NB4 (cell line): ENCODE measurements around the gene SEZ6L2.

ENCODE experiments used
- POLR2A ChIP-seq: IDR thresholded peaks from 2 replicates; pipeline ENCODE4 v1.6.1; 2011; ENCODE audit warnings: mild to moderate bottlenecking; ENCODE audit not compliant: insufficient read length; ENCODE audit errors: extremely low read depth
- TF ChIP-seq, protein P1 (sequence below): IDR thresholded peaks from one replicate; pipeline ENCODE4 v1.5.1; 2012; ENCODE audit warnings: low read depth, low read length

DNA sequence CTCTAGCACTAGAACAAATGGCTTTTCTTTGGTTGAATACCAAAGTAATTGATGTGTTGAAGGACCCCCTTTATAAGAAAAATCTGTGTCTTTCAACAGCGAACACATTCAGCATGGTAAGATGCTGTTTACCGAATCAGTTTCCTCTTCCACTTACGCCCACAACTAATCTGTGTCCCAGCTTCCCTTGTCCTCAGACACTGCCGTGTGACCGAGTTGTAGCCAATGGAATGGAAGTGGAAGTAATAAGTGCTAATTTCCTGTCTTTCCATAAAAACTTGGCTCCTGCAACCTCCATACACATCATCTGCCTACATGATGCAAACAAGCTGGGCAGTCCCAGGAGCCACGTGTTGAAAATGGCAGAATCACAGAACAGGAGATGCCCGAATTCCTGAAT, 46.7 kb downstream of the SEZ6L2 start:
- no peak for TF ChIP-seq POLR2A
- TF ChIP-seq, protein P1, sequence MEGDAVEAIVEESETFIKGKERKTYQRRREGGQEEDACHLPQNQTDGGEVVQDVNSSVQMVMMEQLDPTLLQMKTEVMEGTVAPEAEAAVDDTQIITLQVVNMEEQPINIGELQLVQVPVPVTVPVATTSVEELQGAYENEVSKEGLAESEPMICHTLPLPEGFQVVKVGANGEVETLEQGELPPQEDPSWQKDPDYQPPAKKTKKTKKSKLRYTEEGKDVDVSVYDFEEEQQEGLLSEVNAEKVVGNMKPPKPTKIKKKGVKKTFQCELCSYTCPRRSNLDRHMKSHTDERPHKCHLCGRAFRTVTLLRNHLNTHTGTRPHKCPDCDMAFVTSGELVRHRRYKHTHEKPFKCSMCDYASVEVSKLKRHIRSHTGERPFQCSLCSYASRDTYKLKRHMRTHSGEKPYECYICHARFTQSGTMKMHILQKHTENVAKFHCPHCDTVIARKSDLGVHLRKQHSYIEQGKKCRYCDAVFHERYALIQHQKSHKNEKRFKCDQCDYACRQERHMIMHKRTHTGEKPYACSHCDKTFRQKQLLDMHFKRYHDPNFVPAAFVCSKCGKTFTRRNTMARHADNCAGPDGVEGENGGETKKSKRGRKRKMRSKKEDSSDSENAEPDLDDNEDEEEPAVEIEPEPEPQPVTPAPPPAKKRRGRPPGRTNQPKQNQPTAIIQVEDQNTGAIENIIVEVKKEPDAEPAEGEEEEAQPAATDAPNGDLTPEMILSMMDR: no peak
